GM18868 (cell line): ENCODE data around the gene ACTG1.

Experiments
- ATAC-seq: cut with Tn5 transposase; IDR thresholded peaks from one replicate; pipeline ENCODE4 v1.9.1; 2021; ENCODE audit warnings: mild to moderate bottlenecking, moderate library complexity; ENCODE audit not compliant: unreplicated experiment

Gene ACTG1

DNA sequence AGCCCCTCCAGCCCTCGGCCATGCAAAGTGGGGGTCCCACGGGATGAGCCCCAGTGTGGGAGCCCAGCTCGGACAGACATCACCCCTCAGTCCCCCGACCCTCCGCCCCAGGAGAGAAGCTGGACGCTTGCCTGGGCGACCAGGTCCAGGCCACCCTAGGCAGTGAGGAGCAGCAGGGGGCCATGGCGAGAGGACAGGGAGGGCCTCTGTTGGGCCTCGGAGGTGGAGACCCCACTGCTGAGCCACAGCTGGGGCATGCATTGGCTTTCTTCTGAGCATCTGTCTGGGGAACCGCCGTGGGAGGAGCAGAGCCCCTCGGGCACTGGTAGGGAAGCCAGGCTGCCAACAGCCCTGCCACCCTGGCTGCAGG lies 13.0 kb downstream of the ACTG1 start:
- ATAC-seq = no peak

- ATAC-seq = no peak
Observed at GRCh38 chr17:81498953-81499600, 13.5 kb downstream of the ACTG1 start.

- no peak for ATAC-seq
Observed at GRCh38 chr17:81494626-81495377, 17.8 kb downstream of the ACTG1 start.

DNA sequence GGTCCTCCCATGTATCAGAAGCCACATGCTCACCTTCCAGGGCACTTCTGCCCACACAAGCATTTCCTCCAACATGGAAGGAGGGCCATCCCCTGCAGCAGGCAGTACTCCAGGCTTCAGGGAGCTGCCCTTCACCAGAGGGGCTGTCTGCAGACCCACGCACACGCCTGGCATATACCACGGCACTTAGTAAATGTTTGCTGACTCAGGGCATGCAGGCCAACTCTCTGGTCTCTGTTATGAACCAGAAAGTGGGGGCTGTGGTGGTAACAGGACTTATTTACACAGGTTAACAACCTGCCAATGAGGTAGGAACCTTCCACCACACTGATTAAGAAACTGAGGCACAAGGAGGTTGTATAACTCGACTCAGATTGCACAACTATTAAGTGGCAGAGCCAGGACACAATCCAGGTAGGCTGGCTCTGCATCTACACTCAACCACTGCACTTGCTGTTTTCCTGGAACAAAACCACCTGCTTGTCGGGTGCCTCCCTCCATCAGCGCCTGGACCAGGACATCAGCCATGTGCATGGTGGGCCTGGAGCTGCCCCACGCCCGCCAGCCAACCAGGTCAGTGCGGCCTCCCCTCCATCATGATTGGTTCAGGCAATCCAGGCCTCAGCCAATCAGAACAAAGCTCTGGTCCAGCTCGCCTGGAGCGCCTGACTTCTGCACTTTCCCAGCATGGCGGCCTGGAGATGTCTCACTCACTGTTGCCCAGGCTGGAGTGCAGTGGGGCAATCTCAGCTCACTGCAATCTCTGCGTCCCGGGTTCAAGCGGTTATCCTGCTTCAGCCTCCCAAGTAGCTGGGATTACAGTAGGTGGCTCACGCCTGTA lies 19.2 kb downstream of the ACTG1 start:
- no peak for ATAC-seq

DNA sequence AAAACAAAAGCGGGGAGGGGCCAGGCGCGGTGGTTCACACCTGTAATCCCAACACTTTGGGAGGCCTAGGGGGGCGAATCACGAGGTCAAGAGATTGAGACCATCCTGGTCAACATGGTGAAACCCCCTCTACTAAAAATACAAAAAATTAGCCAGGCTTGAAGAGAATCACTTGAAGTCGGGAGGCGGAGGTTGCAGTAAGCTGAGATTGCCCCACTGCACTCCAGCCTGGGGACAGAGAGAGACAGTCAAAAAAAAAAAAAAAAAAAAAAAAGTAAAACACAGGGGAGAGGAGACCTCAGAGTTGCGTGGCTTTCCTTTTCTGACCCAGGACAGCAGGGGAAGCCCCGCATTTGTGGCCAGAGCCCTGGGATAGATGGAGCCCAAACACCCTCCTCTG lies 19.9 kb downstream of the ACTG1 start:
- no peak for ATAC-seq

GRCh38 chr17:81492202-81492601 lies 20.4 kb downstream of the ACTG1 start:
- no peak for ATAC-seq

GRCh38 chr17:81491761-81492160 lies 20.8 kb downstream of the ACTG1 start:
- ATAC-seq = no peak

- ATAC-seq = no peak
Observed at GRCh38 chr17:81491181-81491581, 21.4 kb downstream of the ACTG1 start.

- no peak for ATAC-seq
Observed at GRCh38 chr17:81489998-81490992, 22.3 kb downstream of the ACTG1 start.

DNA sequence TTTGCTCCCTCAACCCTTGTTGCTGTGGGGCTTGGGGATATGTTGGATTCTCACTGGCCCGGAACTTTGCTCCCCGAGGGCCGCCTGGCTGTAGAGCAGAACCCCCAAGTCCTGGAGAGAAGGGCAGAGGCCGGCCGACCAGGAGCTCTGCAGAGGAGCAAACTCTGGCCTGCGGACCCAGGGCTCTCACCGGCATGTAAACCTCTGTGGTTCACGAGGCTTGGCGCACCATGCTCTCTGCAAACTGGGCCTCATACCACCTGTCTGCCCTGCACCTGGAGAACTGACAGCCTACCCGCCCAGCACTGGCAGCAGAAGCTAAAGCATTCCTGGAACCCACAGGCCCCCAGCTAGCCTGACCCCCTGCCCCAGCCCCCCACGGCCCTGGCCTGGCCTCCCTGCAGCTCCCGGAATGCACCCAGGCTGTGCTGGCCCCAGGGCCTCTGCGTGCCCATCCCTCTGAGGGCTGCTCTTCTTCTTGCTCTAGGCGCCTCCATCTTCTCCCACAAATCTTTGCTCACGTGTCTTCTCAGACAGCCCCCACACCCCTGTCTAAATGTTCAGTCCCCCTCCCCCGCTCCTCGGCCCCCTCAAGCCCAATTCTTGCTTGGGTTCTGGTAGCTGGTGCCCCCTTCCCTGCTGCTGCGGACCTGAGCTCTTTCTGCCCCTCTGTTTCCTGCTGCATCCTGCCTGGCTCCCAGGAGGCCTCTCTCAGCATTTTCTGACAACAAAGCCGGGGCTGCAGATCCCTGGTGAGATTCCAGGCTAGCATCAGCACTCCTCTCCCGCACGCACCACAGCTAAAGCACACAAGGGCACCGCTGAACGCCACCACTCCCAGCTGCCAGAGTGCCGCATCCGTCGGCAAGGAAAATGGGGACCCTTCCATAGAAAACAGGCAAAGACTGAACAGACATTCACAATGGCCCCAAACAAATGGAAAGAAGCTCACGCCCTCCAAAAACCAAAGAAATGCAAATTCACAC lies 23.3 kb downstream of the ACTG1 start:
- ATAC-seq = no peak

DNA sequence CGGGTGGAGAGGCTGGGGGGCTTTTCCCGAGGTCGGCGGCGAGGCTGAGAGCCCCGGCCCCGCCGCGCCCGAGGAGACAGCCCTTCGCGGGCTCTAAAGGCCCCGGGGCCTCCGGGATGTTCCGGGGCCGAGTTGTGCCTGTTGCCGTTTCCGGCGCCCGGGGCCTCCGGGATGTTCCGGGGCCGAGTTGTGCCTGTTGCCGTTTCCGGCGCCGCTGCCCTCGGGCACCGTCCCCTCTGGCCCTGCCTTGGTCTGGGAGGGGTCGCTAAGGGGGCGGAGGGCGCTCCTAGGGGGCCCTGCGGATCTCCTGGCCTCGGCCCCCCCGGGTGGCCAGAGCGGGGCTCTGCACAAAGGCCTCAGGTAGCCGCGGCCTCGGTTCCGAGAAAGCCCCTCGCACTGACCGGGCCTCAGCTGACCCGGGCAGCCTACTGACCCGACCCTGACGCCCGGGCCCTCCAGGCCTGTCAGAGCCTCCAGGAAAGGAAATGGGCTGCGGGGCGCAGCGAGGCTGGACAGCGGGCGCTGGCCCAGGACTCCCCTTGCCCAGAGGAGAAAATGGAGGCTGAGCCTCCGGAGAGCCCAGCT lies 24.2 kb downstream of the ACTG1 start:
- ATAC-seq = no peak

GRCh38 chr17:81487487-81488275 lies 24.9 kb downstream of the ACTG1 start:
- ATAC-seq = peak; percentile 43

GRCh38 chr17:81487089-81487486 lies 25.5 kb downstream of the ACTG1 start:
- ATAC-seq = no peak

DNA sequence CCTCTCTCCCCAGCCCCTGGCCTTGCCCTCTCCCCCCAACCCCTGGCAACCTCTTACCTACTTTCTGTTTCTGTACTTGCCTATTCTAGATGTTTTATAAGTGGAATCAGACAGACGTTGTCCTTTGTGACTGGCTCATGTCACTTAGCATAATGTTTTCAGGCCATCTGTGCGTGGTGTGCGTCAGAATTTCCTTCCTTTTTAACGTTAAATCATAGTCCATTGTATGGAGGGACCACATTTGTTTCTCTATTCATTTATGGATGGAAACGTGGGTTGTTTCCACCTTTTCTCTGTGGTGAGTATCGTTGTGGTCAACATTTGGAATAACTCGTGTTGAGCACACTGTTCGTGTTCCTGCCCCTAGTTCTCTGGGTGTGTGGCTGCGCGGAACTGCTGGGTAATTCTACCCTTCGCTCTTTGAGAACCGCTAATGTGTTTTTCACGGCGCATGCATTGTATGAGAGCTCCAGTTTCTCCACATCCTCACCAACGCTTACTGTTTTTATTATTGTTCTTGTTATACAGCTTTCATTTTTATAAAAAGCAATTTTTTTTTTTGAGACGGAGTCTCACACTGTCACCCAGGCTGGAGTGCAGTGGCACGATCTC lies 26.3 kb downstream of the ACTG1 start:
- no peak for ATAC-seq

DNA sequence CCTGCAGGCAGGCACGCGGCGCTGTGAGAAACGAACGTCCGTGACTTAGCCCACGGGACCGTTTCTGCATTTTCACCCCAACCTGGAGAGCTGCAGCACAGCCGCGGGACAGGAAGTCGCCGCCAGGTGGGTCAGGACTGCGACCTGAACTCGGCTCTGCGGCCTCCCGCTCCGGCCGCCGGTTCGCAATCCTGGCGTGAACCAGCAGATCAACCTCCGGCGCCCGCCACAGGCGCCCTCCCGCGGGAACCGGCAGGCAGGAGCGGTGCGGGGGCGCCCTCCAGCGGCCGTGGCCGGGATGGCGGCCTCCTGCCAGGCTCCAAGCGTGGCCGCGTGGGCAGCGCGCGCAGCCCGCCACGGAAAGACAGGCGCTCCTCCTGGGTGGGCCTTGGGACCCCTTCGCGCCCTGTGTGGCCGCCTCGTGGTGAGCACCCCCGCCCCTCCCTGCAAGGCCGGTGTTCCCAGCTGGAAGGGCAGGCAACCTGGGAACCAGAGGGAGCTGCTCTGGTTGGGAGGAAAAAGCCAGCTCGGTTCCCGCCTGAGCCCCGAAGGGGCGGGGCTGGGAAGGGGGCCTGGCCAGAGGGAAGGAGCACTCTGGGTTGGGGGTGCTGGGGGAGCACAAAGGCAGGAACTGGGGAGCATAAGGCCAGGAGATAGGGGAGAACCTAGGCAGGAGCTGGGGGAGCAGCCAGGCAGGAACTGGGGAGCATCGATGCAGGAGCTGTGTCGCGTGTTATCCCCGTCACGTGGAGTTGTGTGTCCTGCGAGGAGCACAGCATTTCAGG lies 28.2 kb downstream of the ACTG1 start:
- peak; percentile 80 for ATAC-seq

DNA sequence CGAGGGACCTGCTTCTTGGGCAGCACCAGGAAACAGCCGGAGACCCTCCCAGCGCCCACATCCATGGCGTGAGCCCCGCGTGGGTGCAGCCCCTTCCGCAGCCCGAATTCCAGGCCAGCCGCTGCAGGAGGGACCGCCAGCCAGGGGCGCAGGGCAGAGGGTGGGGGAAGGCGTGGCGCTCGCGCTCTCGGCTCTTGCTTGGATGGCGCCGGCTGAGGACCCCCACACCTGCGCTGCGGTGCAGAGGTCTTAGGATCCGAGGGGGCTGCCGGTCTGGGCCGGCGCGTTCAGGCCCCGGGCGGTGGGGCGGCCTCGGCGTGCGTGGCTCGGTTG lies 28.8 kb downstream of the ACTG1 start:
- no peak for ATAC-seq
